NCI-H2171 treated with DMSO at 0.1 percent for 48 hours (cell line): ENCODE measurements around the gene ERVFRD-1.

ENCODE experiments used
- DNase-seq: peaks from one replicate; lab custom pipeline; 2025; lab: John Stamatoyannopoulos, UW

ERVFRD-1 gene

DNA sequence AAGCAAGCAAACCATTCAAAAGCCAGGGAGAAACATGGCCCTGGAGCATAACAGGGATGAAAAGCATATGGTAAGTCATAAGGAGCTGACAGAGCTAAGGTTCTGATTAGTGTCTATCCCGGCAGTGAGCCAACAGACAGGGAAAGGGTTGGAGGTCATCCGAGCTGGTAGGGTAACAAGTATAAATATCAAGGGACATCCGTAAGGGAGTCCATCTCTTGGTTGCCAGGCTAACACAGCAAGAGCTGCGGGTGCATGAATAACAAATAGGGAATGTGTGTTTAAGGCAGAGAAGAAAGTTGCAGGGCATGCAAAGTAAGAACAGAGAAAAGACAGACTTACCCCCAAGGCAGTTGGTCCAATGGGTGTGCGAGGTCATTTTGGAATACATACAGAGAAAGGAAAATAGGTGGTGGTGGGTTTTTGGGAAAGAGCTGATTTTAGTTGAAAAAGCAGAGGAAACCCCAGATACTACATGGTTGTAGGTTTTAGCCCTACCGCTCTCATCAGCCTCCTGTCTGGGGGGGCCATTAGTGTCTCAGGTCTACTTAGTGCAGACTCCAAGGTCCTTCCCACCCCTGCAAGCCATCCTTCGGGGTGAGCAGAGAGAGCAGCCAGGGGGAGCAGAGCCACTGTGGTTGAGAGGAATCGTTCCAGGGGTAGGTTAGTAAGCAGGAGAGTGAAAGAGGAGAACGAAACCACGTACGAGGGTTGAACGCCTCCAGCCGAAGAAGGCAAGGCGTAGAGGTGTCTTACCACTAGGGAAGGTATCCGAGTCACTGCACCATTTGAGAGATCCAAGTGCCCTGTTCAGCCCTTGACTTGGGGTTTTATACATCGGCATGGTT, at the start of gene ERVFRD-1:
Gene ERVFRD-1 (minus strand): TSS at position 805 of the 848 bp plus-strand sequence. CDS start 6,415 bp downstream, outside the sequence.
- no peak for DNase-seq

GRCh38 chr6:11160199-11160598, 48.7 kb upstream of the ERVFRD-1 start:
- DNase-seq = no peak

GRCh38 chr6:11155589-11155988, 44.1 kb upstream of the ERVFRD-1 start:
- no peak for DNase-seq

DNA sequence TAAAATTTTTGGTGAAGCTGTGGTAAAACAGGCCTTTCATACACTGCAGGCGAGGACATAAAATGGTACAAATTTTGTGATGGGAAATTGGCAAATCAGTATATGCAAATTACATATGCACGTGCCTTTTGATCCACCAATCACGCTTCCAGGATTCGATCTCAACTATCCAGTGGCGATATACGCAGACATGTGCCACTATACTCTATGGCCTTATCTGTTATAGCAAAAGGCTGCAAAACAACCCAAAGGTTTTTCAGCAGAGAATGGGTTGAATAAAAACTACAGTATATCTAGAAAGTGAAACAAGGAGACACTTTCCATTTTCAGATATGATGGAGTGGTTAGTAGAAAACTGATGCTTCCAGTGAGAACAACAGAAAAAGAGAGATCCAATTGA, 41.9 kb upstream of the ERVFRD-1 start:
- no peak for DNase-seq

- DNase-seq = no peak
Observed at GRCh38 chr6:11152581-11152980, 41.1 kb upstream of the ERVFRD-1 start.

- DNase-seq = no peak
Observed at GRCh38 chr6:11151488-11151887, 40.0 kb upstream of the ERVFRD-1 start.

- DNase-seq = peak; percentile 61
Observed at GRCh38 chr6:11149551-11149950, 38.0 kb upstream of the ERVFRD-1 start.

DNA sequence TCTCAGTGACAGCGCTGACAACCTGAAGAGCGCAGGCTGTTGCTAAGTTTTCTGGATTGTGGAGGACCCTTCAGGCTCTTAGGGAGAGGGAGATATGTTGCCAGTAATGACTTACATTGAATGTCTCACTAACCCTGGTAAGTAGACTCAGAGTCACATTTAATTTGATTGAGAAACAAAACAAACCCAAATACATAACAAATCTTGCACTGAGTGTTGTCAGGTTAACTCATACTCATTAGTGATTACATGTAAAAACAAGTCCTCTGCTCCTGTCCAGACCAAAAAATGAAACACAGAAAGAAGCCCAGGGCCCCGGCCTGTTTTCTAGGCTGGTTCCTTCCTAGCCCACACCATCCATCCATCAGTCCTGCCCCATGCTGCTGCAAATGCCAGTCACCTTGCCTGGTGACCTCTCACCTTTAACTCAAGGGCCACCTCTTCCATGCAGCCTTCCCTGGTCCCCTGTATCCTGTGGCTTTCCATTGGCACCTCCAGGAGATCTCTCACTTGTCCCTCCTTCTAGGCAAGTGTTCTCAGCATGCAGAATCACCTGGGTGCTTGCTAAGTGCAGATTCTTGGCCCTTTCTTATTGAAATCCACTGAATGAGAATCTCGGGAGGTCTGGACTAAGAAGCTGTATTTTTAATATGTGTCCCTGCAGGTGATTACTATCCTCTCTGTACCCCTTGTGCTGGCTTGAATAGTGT, 34.7 kb upstream of the ERVFRD-1 start:
- no peak for DNase-seq

DNA sequence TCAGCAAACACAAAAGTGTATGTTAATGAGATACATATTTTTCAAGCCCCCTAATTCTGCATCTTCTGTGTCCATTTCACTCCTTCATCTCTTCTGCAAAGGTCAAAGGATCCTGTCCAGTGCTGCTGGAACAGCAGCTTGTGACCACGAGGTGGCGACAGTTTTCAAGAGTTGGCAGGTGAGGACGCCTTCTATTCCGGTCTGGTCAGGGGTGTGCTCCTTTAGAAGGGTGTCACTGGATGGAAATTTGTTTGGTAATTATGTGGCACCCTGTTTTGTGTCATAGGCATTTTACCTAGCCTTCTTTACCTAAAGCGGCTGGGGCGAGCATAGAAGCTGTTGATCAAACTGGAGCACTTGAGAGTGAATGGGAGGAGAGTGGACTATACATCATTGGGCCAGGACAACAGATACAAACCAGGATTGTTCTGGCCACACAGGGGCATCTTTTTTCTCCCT, 32.9 kb upstream of the ERVFRD-1 start:
- peak; percentile 46 for DNase-seq

DNA sequence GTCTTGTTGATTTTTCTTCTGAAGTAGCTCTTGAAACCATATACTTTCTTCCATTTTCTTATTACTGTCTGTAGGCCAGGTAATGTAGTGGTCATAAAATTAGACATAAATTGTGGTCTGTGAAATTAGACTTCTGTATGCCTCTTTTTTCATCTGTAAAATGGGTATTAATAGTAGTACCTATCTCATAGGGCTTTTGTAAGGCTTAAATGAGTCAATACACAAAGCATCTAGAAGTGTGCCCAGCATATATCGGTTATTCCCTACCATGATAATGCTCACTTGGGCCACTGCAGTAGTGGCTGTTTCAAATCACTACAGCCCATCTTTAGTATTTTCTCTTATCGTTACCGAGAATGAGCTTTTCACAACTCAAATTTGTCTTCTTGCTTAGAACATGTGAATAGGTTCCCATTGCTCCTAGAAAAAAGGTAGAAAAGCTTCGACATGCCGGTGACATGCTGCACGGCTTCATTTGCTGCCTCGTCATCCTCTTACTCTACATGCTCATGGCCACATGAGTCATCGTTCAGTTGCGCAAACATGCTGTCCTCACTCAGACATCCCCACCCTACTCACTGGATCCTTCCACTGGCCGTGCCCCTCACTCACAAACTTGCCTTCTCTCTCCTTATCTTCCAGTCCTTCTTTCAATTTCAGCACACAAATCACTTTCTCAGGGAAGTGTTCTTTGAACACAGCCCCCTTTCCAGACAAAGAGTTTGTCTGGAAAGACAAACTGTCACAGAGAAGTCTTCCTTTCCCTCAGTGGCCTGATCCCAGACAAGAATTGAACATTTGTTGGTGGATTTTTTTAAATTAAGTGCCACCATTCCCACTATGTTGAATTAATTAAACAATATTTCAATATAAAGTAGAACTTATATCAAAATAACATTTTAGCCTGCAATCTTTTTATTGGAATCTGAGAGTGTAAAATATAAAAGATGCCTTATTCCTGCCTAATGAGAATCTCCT, 32.2 kb upstream of the ERVFRD-1 start:
- no peak for DNase-seq

DNA sequence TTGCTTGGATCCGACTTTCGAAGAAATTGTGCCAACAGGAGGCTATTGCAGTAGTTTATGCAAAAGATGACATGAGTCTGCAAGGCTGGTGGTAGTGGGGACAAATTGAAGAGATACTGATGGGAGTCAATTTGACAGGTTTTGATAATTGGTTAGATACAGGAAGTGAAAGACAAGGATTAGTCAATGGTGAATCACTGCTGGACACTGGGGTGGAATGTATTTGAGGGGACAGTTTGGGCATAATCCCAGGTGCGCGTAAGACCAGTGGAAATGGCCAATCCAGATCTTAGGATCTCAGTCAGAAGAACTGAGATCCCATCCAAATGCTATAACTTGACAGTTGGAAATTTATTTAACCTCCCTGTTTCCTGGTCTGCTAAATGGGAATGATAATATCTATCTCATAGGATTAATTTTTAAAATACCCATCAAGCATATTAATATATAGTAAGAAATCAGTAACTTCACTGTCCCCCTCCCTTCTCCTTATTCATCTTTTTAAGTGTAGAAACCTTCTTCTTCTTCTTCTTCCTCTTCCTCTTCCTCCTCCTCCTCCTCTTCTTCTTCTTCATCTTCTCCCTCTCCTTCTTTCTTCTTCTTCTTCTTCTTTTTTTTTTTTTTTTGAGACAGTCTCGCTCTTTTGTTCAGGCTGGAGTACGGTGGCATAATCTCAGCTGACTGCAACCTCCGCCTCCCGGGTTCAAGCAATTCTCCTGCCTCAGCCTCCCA, 30.9 kb upstream of the ERVFRD-1 start:
- DNase-seq = no peak

DNA sequence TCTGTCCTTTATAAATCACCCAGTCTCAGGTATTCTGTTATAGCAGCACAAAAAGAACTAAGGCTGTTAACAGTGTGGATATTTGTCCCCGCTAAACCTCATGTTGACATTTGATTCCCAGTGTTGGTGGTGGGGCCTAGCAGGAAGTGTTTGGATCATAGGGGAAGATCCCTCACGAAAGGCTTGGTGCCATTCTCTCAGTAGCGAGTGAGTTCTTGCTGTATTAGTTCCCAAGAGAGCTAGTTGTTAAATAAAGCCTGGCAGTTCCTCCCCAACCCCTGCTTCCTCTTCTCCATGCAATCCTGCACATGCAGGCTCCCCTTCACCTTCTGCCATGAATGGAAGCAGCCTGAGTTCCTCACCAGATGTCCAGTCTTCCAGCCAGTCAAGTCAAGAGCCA, 29.8 kb upstream of the ERVFRD-1 start:
- DNase-seq = no peak

DNA sequence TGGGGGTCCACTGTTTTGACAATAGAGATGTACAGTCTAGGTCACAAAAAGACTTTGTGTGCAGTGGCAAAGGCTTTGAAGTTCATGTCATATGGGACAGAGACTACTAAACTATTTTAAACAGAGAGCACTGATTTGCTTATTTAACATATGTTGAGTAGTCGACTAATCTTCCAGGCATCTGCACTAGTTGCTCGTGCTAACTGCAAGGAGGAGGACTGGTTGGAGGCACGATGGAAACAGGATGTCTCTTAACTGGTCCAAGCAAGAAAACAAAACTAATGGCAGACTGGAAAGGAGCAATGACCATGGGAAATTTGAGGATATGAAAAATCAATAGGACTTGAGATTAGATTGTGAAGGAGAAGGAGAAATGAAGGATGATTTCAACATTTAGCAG, 28.5 kb upstream of the ERVFRD-1 start:
- DNase-seq = no peak

GRCh38 chr6:11139051-11139960, 27.8 kb upstream of the ERVFRD-1 start:
- no peak for DNase-seq

GRCh38 chr6:11136809-11137208, 25.3 kb upstream of the ERVFRD-1 start:
- no peak for DNase-seq

GRCh38 chr6:11133281-11133680, 21.8 kb upstream of the ERVFRD-1 start:
- no peak for DNase-seq

GRCh38 chr6:11132194-11132888, 20.8 kb upstream of the ERVFRD-1 start:
- no peak for DNase-seq

DNA sequence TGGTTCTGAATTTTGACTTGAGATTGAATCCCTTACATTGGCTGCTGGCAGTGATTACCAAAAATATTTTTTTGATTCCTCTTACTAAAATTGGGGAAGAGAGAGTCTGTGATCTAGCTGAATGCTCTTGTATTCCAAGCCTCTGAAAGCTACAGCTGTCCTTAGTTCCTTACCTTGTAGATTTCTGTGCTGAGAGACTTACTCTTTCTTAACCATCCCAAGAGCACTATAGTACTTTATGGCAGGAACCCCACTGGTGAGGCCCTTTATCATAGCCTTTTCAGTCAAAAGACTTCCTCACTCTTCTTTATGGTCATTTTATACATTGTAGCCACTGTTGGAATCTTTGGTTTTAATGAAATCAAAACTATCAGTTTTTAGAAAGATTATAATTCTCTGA, 19.1 kb upstream of the ERVFRD-1 start:
- DNase-seq = no peak

DNA sequence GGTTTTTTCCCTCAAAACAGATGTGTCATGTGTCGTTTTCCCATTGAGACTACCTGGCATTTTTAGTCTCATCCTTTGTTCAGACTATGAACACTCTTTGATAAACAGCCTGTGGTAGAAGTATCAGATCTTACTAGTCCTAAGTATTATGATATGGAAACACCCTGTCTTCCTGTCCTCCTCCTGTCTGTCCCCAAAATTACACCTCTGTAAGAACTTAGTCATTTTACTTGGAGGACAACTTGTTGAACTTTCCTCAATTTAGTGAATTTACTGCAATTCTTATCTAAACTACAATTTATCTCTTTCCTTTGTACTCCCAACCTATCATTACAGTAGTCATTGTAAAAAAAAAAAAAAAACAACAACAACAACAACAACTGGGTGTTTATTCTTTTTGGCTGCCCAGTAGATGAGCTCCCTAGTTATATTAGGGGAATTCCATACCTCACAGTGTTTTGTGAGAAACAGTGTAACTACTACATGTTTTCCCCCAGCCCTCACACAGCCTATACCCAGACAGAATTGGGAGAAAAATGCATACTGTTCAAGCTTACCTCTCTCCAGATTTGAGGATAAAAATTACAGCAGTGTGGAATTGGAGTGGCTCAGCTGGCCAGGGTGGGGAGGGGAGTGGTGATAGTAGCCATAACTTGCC, 18.5 kb upstream of the ERVFRD-1 start:
- no peak for DNase-seq
